HG03175 (cell line): ENCODE results near the gene PSMD8.
"Not testable (repeated sequence)": the region's sequence is repeated elsewhere in the genome, so short reads cannot be mapped to it uniquely, and the experiment has no call there.

Experiments used
- ATAC-seq: cut with Tn5 transposase; IDR thresholded peaks from one replicate; pipeline ENCODE4 v1.9.1; 2021; ENCODE audit warnings: mild to moderate bottlenecking, moderate library complexity; ENCODE audit not compliant: unreplicated experiment

PSMD8 gene

GRCh38 chr19:38409631-38410133 lies 35.3 kb downstream of the PSMD8 start:
- no peak for ATAC-seq

GRCh38 chr19:38410407-38410806 lies 36.0 kb downstream of the PSMD8 start:
- not testable (repeated sequence) for ATAC-seq

GRCh38 chr19:38411041-38411712 lies 36.8 kb downstream of the PSMD8 start:
- ATAC-seq = no peak

- not testable (repeated sequence) for ATAC-seq
Measured at GRCh38 chr19:38411898-38412297, 37.5 kb downstream of the PSMD8 start.

- no peak for ATAC-seq
Measured at GRCh38 chr19:38412491-38412890, 38.1 kb downstream of the PSMD8 start.

GRCh38 chr19:38412961-38413360 lies 38.6 kb downstream of the PSMD8 start:
- no peak for ATAC-seq

- no peak for ATAC-seq
Measured at GRCh38 chr19:38413416-38413815, 39.0 kb downstream of the PSMD8 start.

- no peak for ATAC-seq
Measured at GRCh38 chr19:38417146-38417543, 42.8 kb downstream of the PSMD8 start.

GRCh38 chr19:38417544-38418506 lies 43.5 kb downstream of the PSMD8 start:
- no peak for ATAC-seq

- no peak for ATAC-seq
Measured at GRCh38 chr19:38420935-38421334, 46.6 kb downstream of the PSMD8 start.

- no peak for ATAC-seq
Measured at GRCh38 chr19:38421856-38422255, 47.5 kb downstream of the PSMD8 start.

- no peak for ATAC-seq
Measured at GRCh38 chr19:38422438-38422837, 48.1 kb downstream of the PSMD8 start.

GRCh38 chr19:38424272-38424671 lies 49.9 kb downstream of the PSMD8 start:
- no peak for ATAC-seq

- ATAC-seq = no peak
Measured at GRCh38 chr19:38425222-38425809, 50.9 kb downstream of the PSMD8 start.

- ATAC-seq = no peak
Measured at GRCh38 chr19:38425810-38426466, 51.6 kb downstream of the PSMD8 start, which contains the start of gene RASGRP4. TSS of gene RASGRP4 (minus strand) at chr19:38426219. CDS start at chr19:38426091, 128 bp downstream.

GRCh38 chr19:38427035-38427677 lies 52.8 kb downstream of the PSMD8 start:
- ATAC-seq = not testable (repeated sequence)

GRCh38 chr19:38429055-38429810 lies 54.9 kb downstream of the PSMD8 start:
- no peak for ATAC-seq

GRCh38 chr19:38429811-38430156 lies 55.4 kb downstream of the PSMD8 start:
- no peak for ATAC-seq

GRCh38 chr19:38430931-38431330 lies 56.6 kb downstream of the PSMD8 start:
- no peak for ATAC-seq
